Measurements from ENCODE around the gene CCDC91. TPM values are rescaled to one million over a fixed set of nuclear protein-coding genes. Genes with fewer than 3 reads are reported as not detected.

CCDC91 gene
- polyA plus RNA-seq, 1 donor from 2014 or later = 11.6 TPM

- Histone ChIP-seq H3F3A (ENCODE audit: insufficient read depth, low read length, poor library complexity, severe bottlenecking) (no peaks in the 10 kb centered on the region), H3K9me3 (ENCODE audit: low read length) (no peaks in the 10 kb centered on the region), H3K27me3 (ENCODE audit: insufficient read depth, low read depth, low read length) (no peaks in the 10 kb centered on the region), H3K9ac (ENCODE audit: low read length) (no peak overlapping the region), H4K20me1 (ENCODE audit: insufficient read depth) (no peaks in the 10 kb centered on the region), H3K4me3 (ENCODE audit: low read length) (no peak overlapping the region), H3K79me2 (replicated peaks; ENCODE audit: insufficient read depth, low read length) (no peaks in the 10 kb centered on the region), H3K4me2 (ENCODE audit: low read length) (no peak overlapping the region), H3K36me3 (ENCODE audit: insufficient read depth, low read length) (no peaks in the 10 kb centered on the region), H3K9me2 (ENCODE audit: insufficient read depth, low read length) (no peaks in the 10 kb centered on the region), H2AFZ (ENCODE audit: low read depth, low read length) (no peak overlapping the region), H3K27ac (ENCODE audit: low read length) (no peak overlapping the region)
- no peak for TF ChIP-seq EP300 (conservative IDR thresholded peaks at IDR 0.05; ENCODE audit: poor library complexity, severe bottlenecking)
- no peak for TF ChIP-seq CTCF (IDR thresholded peaks at IDR 0.05; ENCODE audit: poor library complexity, severe bottlenecking)
- no peak for TF ChIP-seq RAD21 (conservative IDR thresholded peaks at IDR 0.05)
- TF ChIP-seq EZH2 (IDR thresholded peaks at IDR 0.05; ENCODE audit: borderline replicate concordance, insufficient read depth, low read length, poor library complexity, severe bottlenecking) = no peak
- no peak for TF ChIP-seq SMC3 (conservative IDR thresholded peaks at IDR 0.05; ENCODE audit: poor library complexity)
- TF ChIP-seq MXI1 (conservative IDR thresholded peaks at IDR 0.05; ENCODE audit: poor library complexity, severe bottlenecking) = no peak
- no peak for TF ChIP-seq REST (IDR thresholded peaks at IDR 0.05; ENCODE audit: borderline replicate concordance)
- TF ChIP-seq POLR2AphosphoS5 (IDR thresholded peaks at IDR 0.05) = no peak
- TF ChIP-seq TAF1 (IDR thresholded peaks at IDR 0.05; ENCODE audit: low read depth) = no peak
These were observed 102.4 kb downstream of the CCDC91 start for GRCh38 chr12:28292699-28293098.

GRCh38 chr12:28294300-28294699, 104.0 kb downstream of the CCDC91 start:
- H3K79me2 ChIP-seq (replicated peaks; ENCODE audit: insufficient read depth, low read length) = no peaks in the 10 kb centered on the region
- no peak overlapping the region for H3K4me3 ChIP-seq (ENCODE audit: low read length)
- no peaks in the 10 kb centered on the region for H3F3A ChIP-seq (ENCODE audit: insufficient read depth, low read length, poor library complexity, severe bottlenecking)
- no peaks in the 10 kb centered on the region for H3K27me3 ChIP-seq (ENCODE audit: insufficient read depth, low read depth, low read length)
- H3K4me2 ChIP-seq (ENCODE audit: low read length) = no peak overlapping the region
- TF ChIP-seq MXI1 (conservative IDR thresholded peaks at IDR 0.05; ENCODE audit: poor library complexity, severe bottlenecking) (no peak), EZH2 (IDR thresholded peaks at IDR 0.05; ENCODE audit: borderline replicate concordance, insufficient read depth, low read length, poor library complexity, severe bottlenecking) (no peak), CTCF (IDR thresholded peaks at IDR 0.05; ENCODE audit: poor library complexity, severe bottlenecking) (no peak), EP300 (conservative IDR thresholded peaks at IDR 0.05; ENCODE audit: poor library complexity, severe bottlenecking) (no peak), REST (IDR thresholded peaks at IDR 0.05; ENCODE audit: borderline replicate concordance) (no peak), RAD21 (conservative IDR thresholded peaks at IDR 0.05) (no peak), POLR2AphosphoS5 (IDR thresholded peaks at IDR 0.05) (no peak), TAF1 (IDR thresholded peaks at IDR 0.05; ENCODE audit: low read depth) (no peak), SMC3 (conservative IDR thresholded peaks at IDR 0.05; ENCODE audit: poor library complexity) (no peak)
- H3K9me2 ChIP-seq (ENCODE audit: insufficient read depth, low read length) = no peaks in the 10 kb centered on the region
- no peak overlapping the region for H3K27ac ChIP-seq (ENCODE audit: low read length)
- no peaks in the 10 kb centered on the region for H3K36me3 ChIP-seq (ENCODE audit: insufficient read depth, low read length)
- H3K9ac ChIP-seq (ENCODE audit: low read length) = no peak overlapping the region
- H2AFZ ChIP-seq (ENCODE audit: low read depth, low read length) = no peak overlapping the region
- H3K9me3 ChIP-seq (ENCODE audit: low read length) = no peaks in the 10 kb centered on the region
- no peaks in the 10 kb centered on the region for H4K20me1 ChIP-seq (ENCODE audit: insufficient read depth)

Measured in neural cell (in vitro differentiated cells).